ENCODE results near the gene ZFTA.

Gene ZFTA

GRCh38 chr11:63768237-63769041 lies at the start of gene ZFTA:
Gene ZFTA (minus strand): TSS chr11:63768775. CDS start chr11:63768622, 153 bp downstream.
- Histone ChIP-seq H3K36me3 (ENCODE audit: control insufficient read depth, insufficient read depth, low read length) (no peaks in the 10 kb centered on the region; the same call in none of the 2 replicates), H3K4me3 (replicated peaks; ENCODE audit: low read depth, low read length) (peak within 1 kb of the TSS; percentile 87), H3K27me3 (replicated peaks; ENCODE audit: control insufficient read depth, insufficient read depth, low read length) (no peaks in the 10 kb centered on the region)
- peak; percentile 62 for DNase-seq (ENCODE audit: extremely low read depth, insufficient read length)
- TF ChIP-seq, protein P1, sequence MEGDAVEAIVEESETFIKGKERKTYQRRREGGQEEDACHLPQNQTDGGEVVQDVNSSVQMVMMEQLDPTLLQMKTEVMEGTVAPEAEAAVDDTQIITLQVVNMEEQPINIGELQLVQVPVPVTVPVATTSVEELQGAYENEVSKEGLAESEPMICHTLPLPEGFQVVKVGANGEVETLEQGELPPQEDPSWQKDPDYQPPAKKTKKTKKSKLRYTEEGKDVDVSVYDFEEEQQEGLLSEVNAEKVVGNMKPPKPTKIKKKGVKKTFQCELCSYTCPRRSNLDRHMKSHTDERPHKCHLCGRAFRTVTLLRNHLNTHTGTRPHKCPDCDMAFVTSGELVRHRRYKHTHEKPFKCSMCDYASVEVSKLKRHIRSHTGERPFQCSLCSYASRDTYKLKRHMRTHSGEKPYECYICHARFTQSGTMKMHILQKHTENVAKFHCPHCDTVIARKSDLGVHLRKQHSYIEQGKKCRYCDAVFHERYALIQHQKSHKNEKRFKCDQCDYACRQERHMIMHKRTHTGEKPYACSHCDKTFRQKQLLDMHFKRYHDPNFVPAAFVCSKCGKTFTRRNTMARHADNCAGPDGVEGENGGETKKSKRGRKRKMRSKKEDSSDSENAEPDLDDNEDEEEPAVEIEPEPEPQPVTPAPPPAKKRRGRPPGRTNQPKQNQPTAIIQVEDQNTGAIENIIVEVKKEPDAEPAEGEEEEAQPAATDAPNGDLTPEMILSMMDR (IDR thresholded peaks at IDR 0.05; ENCODE audit: insufficient read depth, low read length, poor library complexity, severe bottlenecking), result no peak

GRCh38 chr11:63817758-63818498 lies 49.4 kb upstream of the ZFTA start:
- Histone ChIP-seq H3K4me3 (replicated peaks; ENCODE audit: low read depth, low read length) (no peak overlapping the region), H3K36me3 (ENCODE audit: control insufficient read depth, insufficient read depth, low read length) (peaks cover 32% of the 10 kb centered on the region), H3K27me3 (replicated peaks; ENCODE audit: control insufficient read depth, insufficient read depth, low read length) (no peaks in the 10 kb centered on the region)
- DNase-seq (ENCODE audit: extremely low read depth, insufficient read length), result no peak
- TF ChIP-seq, protein P1 (IDR thresholded peaks at IDR 0.05; ENCODE audit: insufficient read depth, low read length, poor library complexity, severe bottlenecking), result no peak

- DNase-seq (ENCODE audit: extremely low read depth, insufficient read length), result no peak
- H3K27me3 ChIP-seq (replicated peaks; ENCODE audit: control insufficient read depth, insufficient read depth, low read length), result no peaks in the 10 kb centered on the region
- H3K4me3 ChIP-seq (replicated peaks; ENCODE audit: low read depth, low read length), result no peak overlapping the region
- peaks cover 31% of the 10 kb centered on the region for H3K36me3 ChIP-seq (ENCODE audit: control insufficient read depth, insufficient read depth, low read length)
- TF ChIP-seq, protein P1 (IDR thresholded peaks at IDR 0.05; ENCODE audit: insufficient read depth, low read length, poor library complexity, severe bottlenecking), result no peak
Measured at GRCh38 chr11:63816732-63817131, 48.2 kb upstream of the ZFTA start.

- TF ChIP-seq, protein P1 (IDR thresholded peaks at IDR 0.05; ENCODE audit: insufficient read depth, low read length, poor library complexity, severe bottlenecking), result no peak
- Histone ChIP-seq H3K27me3 (replicated peaks; ENCODE audit: control insufficient read depth, insufficient read depth, low read length) (no peaks in the 10 kb centered on the region), H3K4me3 (replicated peaks; ENCODE audit: low read depth, low read length) (no peak overlapping the region), H3K36me3 (ENCODE audit: control insufficient read depth, insufficient read depth, low read length) (peaks cover 26% of the 10 kb centered on the region)
- DNase-seq (ENCODE audit: extremely low read depth, insufficient read length), result no peak
Measured at GRCh38 chr11:63816166-63816565, 47.6 kb upstream of the ZFTA start.

DNA sequence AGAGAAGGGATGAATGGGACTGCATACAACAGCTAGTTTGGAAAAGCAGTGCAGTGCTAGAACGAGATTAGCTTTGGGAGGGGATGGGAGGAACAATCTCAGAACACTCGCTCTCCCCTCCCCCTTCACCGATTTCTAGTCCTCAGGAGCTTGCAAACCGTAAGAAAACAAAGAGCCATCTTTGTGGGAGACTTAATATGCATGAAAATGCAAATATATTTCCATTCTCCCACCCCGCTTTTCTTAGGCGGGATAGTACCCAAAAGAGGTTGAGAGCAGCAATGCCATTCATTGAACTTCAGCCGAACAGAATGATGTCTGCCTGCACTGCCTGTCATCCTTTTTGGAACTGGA lies 45.8 kb upstream of the ZFTA start:
- H3K36me3 ChIP-seq (ENCODE audit: control insufficient read depth, insufficient read depth, low read length), result peaks cover 19% of the 10 kb centered on the region

More for the DNA sequence above, 45.8 kb upstream of the ZFTA start:
- no peak for DNase-seq (ENCODE audit: extremely low read depth, insufficient read length)
- no peaks in the 10 kb centered on the region for H3K27me3 ChIP-seq (replicated peaks; ENCODE audit: control insufficient read depth, insufficient read depth, low read length)
- peak overlapping the region; percentile 91 for H3K4me3 ChIP-seq (replicated peaks; ENCODE audit: low read depth, low read length)
- TF ChIP-seq, protein P1 (IDR thresholded peaks at IDR 0.05; ENCODE audit: insufficient read depth, low read length, poor library complexity, severe bottlenecking), result no peak

All from GM06990 (cell line).